K562 (cell line): ENCODE measurements around the gene DAO. TPM values are rescaled to one million over a fixed set of nuclear protein-coding genes. Genes with fewer than 3 reads are reported as not detected.
"Not testable (repeated sequence)": the region's sequence is repeated elsewhere in the genome, so short reads cannot be mapped to it uniquely, and the experiment has no call there.

Experiments used
- ATAC-seq: fragments of 200-7000 bp; cut with Tn5 transposase; 3 replicates; pipeline ENCODE4 v1.9.1; 2020; ENCODE audit warnings: moderate library complexity
- BruUV-seq: library from RNA; stranded (reverse); fragments of 400-500 nt; replicated peaks from 2 replicates; lab custom pipeline; 2021; lab: Mats Ljungman, UMichigan
- CTCF ChIA-PET: fragments of 300-600 bp; formaldehyde crosslinking; extraction: SDS; loops from one replicate; lab custom pipeline; 2021; ENCODE audit warnings: low intra/inter-chr PET ratio; lab: Yijun Ruan, JAX
- POLR2A ChIA-PET: fragments of 300-600, 350-650 bp; sonication (Branson Sonifier 250); formaldehyde crosslinking; extraction: SDS; loops from one replicate; lab custom pipeline; 2021; ENCODE audit warnings: antibody characterized with exemption, inconsistent platforms; lab: Yijun Ruan, JAX
- DNase-seq, 4 experiments: peaks; one replicate each; pipeline versions ENCODE4 v3.0.0 to v3.0.0-alpha.2; 2011 to 2018; ENCODE audit warnings: low spot score in 3 of 4, mixed read lengths in 3 of 4; ENCODE audit errors: extremely low read depth in 1 of 4
- FAIRE-seq: peaks from 2 replicates; lab custom pipeline; 2011; peaks lifted over from hg19 to GRCh38; lab: Jason Lieb, UNC
- H2AFZ ChIP-seq: 2 replicates; pipeline ENCODE4 v1.6.0; 2011; ENCODE audit warnings: low read depth, low read length, control low read depth, inconsistent platforms
- H3K27ac ChIP-seq: fragments of 200-600 bp; 3 replicates; pipeline ENCODE4 v1.8.0; 2011; ENCODE audit warnings: low read depth, mild to moderate bottlenecking, control low read depth, inconsistent platforms, low read length, moderate library complexity, mixed read lengths; ENCODE audit errors: extremely low read depth
- H3K27me3 ChIP-seq, 2 experiments: fragments of 300-600 bp in 1 of 2; 2 replicates in 1 of 2; 3 replicates in 1 of 2; pipeline versions ENCODE4 v1.6.0 to v1.8.0; 2011; ENCODE audit warnings: inconsistent platforms in 2 of 2, low read length in 2 of 2, mild to moderate bottlenecking in 1 of 2, mixed read lengths in 1 of 2, moderate library complexity in 1 of 2; ENCODE audit not compliant: control insufficient read depth in 2 of 2, insufficient read depth in 2 of 2
- H3K36me3 ChIP-seq: fragments of 300-600 bp; 3 replicates; pipeline ENCODE4 v1.8.0; 2011; ENCODE audit warnings: mild to moderate bottlenecking, low read length, inconsistent platforms; ENCODE audit not compliant: control insufficient read depth, insufficient read depth
- H3K4me1 ChIP-seq, 2 experiments: fragments of 200-600 bp in 1 of 2; replicated peaks in 1 of 2; 2 replicates in 1 of 2; 3 replicates in 1 of 2; pipeline versions ENCODE4 v1.5.1 to v1.8.0; 2011; ENCODE audit warnings: inconsistent platforms in 2 of 2, low read length in 2 of 2, mild to moderate bottlenecking in 1 of 2, mixed read lengths in 1 of 2, moderate library complexity in 1 of 2; ENCODE audit not compliant: control insufficient read depth in 2 of 2, insufficient read depth in 2 of 2
- H3K4me2 ChIP-seq: 2 replicates; pipeline ENCODE4 v1.6.1; 2011; ENCODE audit warnings: low read length, control low read depth, inconsistent platforms, mixed read lengths; ENCODE audit not compliant: insufficient read depth
- H3K4me3 ChIP-seq: fragments of 200-600 bp; sonication (generic), shearing (Covaris generic); 2 replicates; pipeline ENCODE4 v1.5.1; 2016; ENCODE audit warnings: control low read depth, inconsistent platforms
- H3K79me2 ChIP-seq: fragments of 200-600 bp; 3 replicates; pipeline ENCODE4 v1.8.0; 2011; ENCODE audit warnings: low read length, inconsistent platforms; ENCODE audit not compliant: control insufficient read depth, insufficient read depth
- H3K9ac ChIP-seq, 2 experiments: 2 replicates each; pipeline versions ENCODE4 v1.6.0 to v1.6.1; 2011; ENCODE audit warnings: low read depth in 2 of 2, low read length in 2 of 2, control low read depth in 1 of 2, inconsistent platforms in 1 of 2, mild to moderate bottlenecking in 1 of 2, mixed read lengths in 1 of 2; ENCODE audit not compliant: insufficient read depth in 1 of 2
- H3K9me1 ChIP-seq: one replicate; pipeline ENCODE4 v1.6.0; 2011; ENCODE audit warnings: inconsistent platforms, mild to moderate bottlenecking, low read length, moderate library complexity; ENCODE audit not compliant: control insufficient read depth, insufficient read depth
- H3K9me3 ChIP-seq: replicated peaks from 2 replicates; pipeline ENCODE4 v1.5.1; 2011; ENCODE audit warnings: low read depth, low read length, inconsistent platforms; ENCODE audit not compliant: control insufficient read depth, insufficient read depth
- H4K20me1 ChIP-seq: replicated peaks from 2 replicates; pipeline ENCODE4 v1.6.1; 2011; ENCODE audit warnings: low read length, inconsistent platforms, mixed read lengths; ENCODE audit not compliant: control insufficient read depth, insufficient read depth
- ARID3B ChIP-seq: fragments of 250-450 bp; sonication (Bioruptor Pico); IDR thresholded peaks from 2 replicates; pipeline ENCODE4 v1.4.0; 2020; ENCODE audit warnings: borderline replicate concordance
- FOXA1 ChIP-seq: fragments of 450-650 bp; IDR thresholded peaks from 2 replicates; pipeline ENCODE4 v1.6.1; 2016; ENCODE audit warnings: mild to moderate bottlenecking, borderline replicate concordance
- GTF2E2 ChIP-seq: fragments of 200-800 bp; sonication (Bioruptor generic); IDR thresholded peaks from 2 replicates; pipeline ENCODE4 v1.6.1; 2016; ENCODE audit warnings: missing genetic modification characterization, missing compliant biosample characterization
- HMGXB4 ChIP-seq: sonication (generic); formaldehyde crosslinking; IDR thresholded peaks from 2 replicates; pipeline ENCODE4 v1.8.1; 2023; ENCODE audit warnings: mild to moderate bottlenecking, missing genetic modification reagents
- MAFK ChIP-seq: IDR thresholded peaks from 2 replicates; pipeline ENCODE4 v1.6.1; 2011; ENCODE audit warnings: low read length, improper control_type of control experiment
- MTF1 ChIP-seq: fragments of 250-450 bp; sonication (Bioruptor Pico); IDR thresholded peaks from 2 replicates; pipeline ENCODE4 v1.9.0; 2021; ENCODE audit warnings: moderate library complexity, mild to moderate bottlenecking, inconsistent platforms, borderline replicate concordance
- TAF1 ChIP-seq: IDR thresholded peaks from 2 replicates; pipeline ENCODE4 v1.6.1; 2011; ENCODE audit warnings: mild to moderate bottlenecking, low read length, moderate library complexity; ENCODE audit not compliant: insufficient read depth, control insufficient read depth, severe bottlenecking; ENCODE audit errors: extremely low read depth
- ZNF165 ChIP-seq: fragments of 250-450 bp; sonication (Bioruptor Pico); IDR thresholded peaks from 2 replicates; pipeline ENCODE4 v1.4.0; 2020; ENCODE audit warnings: borderline replicate concordance
- ZNF780A ChIP-seq: fragments of 250-450 bp; sonication (Bioruptor Pico); IDR thresholded peaks from 2 replicates; pipeline ENCODE4 v1.5.0; 2021; ENCODE audit warnings: mild to moderate bottlenecking
- WGBS: fragments of 100-300 bp; shearing (Covaris generic); methylation state at CpG from one replicate; pipeline ENCODE4 v1.1.6; 2016; ENCODE audit warnings: low coverage, mixed read lengths; ENCODE audit not compliant: insufficient coverage; ENCODE audit errors: missing lambda C conversion rate; 5-methylcytosine and 5-hydroxymethylcytosine counted together
- in situ Hi-C: fragments of 300-500 bp; cut with MboI; formaldehyde crosslinking; loops from 4 replicates; pipeline ENCODE4 v1.15.0; 2018; ENCODE audit warnings: inconsistent platforms, mixed read lengths
- intact Hi-C: fragments of 100-400 bp; cut with micrococcal nuclease; formaldehyde crosslinking; loops from 2 replicates; pipeline ENCODE4 v1.14.2; 2022
- polyA plus RNA-seq, 8 experiments: library from polyadenylated mRNA; depleted of rRNA in 4 of 8; stranded (reverse) in 5 of 8; unstranded in 3 of 8; fragments of >200 nt; fragmentation: Nextera tagmentation in 2 of 8; fragmentation: Illumina TruSeq in 1 of 8; extraction: Ambion mirVana in 2 of 8; extraction: Trizol in 1 of 8; gene quantifications; 2 replicates each; pipeline versions ENCODE4 v1.2.1 to v1.2.3, GENCODE V29; 2011 to 2014; ENCODE audit warnings: inconsistent platforms in 1 of 8, missing spikeins in 1 of 8
- total RNA-seq, 7 experiments: library from RNA; depleted of rRNA in 6 of 7; stranded (reverse); fragments of >200 nt in 6 of 7; fragmentation: Illumina TruSeq in 2 of 7; extraction: Trizol in 2 of 7; gene quantifications; 2 replicates each; pipeline versions ENCODE4 v1.2.1 to v1.2.3, GENCODE V29; 2011 to 2021; ENCODE audit warnings: low replicate concordance in 1 of 7

Gene DAO
- total and polyA plus RNA-seq, 9 of the 15 experiments (the other 6 are each of a cell fraction or from before 2014, with no cell fraction given) = not detected

- TF ChIP-seq MTF1 (CRISPR knock-in tag) (no peak), MAFK (no peak)
Observed at GRCh38 chr12:108840605-108841332, 39.1 kb upstream of the DAO start (continued).

DNA sequence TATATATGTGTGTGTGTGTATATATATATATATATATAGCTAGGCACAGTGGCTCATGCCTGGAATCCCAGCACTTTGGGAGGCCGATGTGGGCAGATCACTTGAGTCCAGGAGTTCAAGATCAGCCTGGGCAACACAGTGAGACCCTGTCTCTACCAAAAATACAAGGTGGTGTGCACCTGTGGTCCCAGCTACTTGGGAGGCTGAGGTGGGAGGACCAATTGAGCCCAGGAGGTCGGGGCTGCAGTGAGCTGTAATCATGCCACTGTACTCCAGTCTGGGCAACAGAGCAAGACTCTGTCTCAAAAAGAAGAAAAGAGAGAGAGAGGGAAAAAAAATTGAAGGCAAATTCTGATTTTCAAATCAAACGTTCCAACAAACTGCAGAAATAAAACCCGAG lies 38.1 kb upstream of the DAO start:
- H3K9ac ChIP-seq, H3K27me3 ChIP-seq, H4K20me1 ChIP-seq, DNase-seq, BruUV-seq, H3K4me2 ChIP-seq, in situ Hi-C loops, CTCF ChIA-PET, H3K36me3 ChIP-seq, H3K79me2 ChIP-seq, ATAC-seq, H3K9me1 ChIP-seq, H3K9me3 ChIP-seq, H2AFZ ChIP-seq, H3K27ac ChIP-seq, H3K4me3 ChIP-seq, POLR2A ChIA-PET, intact Hi-C loops, FAIRE-seq: not testable (repeated sequence)
- WGBS = 33% methylated on average over 2 of the region's 4 CpGs
- H3K4me1 ChIP-seq = peaks cover 10 to 18% of the 10 kb centered on the region in 2 experiments

GRCh38 chr12:108842361-108842760 lies 37.5 kb upstream of the DAO start:
- no peak overlapping the region for H3K4me2 ChIP-seq
- H3K9ac ChIP-seq = no peak overlapping the region
- CTCF ChIA-PET = no interaction called here
- no TSS peak for BruUV-seq
- FAIRE-seq (no peak), DNase-seq (no peak), ATAC-seq (no peak)
- no peak overlapping the region for H3K4me3 ChIP-seq
- TF ChIP-seq FOXA1 (no peak), HMGXB4 (no peak), GTF2E2 (tag) (no peak), TAF1 (no peak), ZNF165 (CRISPR knock-in tag) (no peak), ARID3B (CRISPR knock-in tag) (no peak), ZNF780A (no peak)
- no peaks in the 10 kb centered on the region for H4K20me1 ChIP-seq
- H3K9me3 ChIP-seq = no peaks in the 10 kb centered on the region
- no peaks in the 10 kb centered on the region for H3K79me2 ChIP-seq
- WGBS = 75% methylated on average over 6 of the region's 6 CpGs
- H3K27me3 ChIP-seq = no peaks in the 10 kb centered on the region
- no peaks in the 10 kb centered on the region for H3K36me3 ChIP-seq
- in situ Hi-C loops = no loop called here
- intact Hi-C loops = no loop called here
- POLR2A ChIA-PET = interaction anchor here (0.8 kb wide), 1 partner anchor 129 kb away, joined by 3 read pairs; no protein-coding TSS in a partner anchor
- no peaks in the 10 kb centered on the region for H3K9me1 ChIP-seq
- no peak overlapping the region for H2AFZ ChIP-seq
- H3K27ac ChIP-seq = no peak overlapping the region
- H3K4me1 ChIP-seq = peaks cover 10 to 18% of the 10 kb centered on the region in 2 experiments
